ENCODE measurements around the gene BANK1.
"Not testable (repeated sequence)": the region's sequence is repeated elsewhere in the genome, so short reads cannot be mapped to it uniquely, and the experiment has no call there.

Gene BANK1

GRCh38 chr4:101886826-101887225 is 96.3 kb downstream of the BANK1 start:
- no peak for DNase-seq (ENCODE audit: low read depth, low spot score)

- no peak for DNase-seq (ENCODE audit: low read depth, low spot score)
Observed at GRCh38 chr4:101888472-101888871, 97.9 kb downstream of the BANK1 start.

DNA sequence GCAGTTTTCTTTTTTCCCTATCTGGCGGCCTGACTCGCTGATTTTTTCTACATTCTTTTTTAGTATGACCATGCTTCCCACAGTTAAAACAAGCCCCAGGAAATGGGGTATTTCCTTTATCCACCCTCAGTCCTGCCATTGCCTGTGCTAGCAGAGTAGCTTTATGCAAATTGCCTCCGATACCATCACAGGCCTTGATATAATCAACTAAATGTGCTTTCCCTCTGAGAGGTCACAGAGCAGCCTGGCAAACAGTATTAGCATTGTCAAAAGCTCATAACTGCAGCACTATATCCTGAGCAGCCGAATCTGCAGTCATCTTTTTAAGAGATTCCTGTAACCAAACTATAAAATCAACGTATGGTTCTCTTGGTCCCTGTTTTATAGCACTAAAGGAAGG is 115.0 kb downstream of the BANK1 start:
- not testable (repeated sequence) for DNase-seq (ENCODE audit: low read depth, low spot score)

DNA sequence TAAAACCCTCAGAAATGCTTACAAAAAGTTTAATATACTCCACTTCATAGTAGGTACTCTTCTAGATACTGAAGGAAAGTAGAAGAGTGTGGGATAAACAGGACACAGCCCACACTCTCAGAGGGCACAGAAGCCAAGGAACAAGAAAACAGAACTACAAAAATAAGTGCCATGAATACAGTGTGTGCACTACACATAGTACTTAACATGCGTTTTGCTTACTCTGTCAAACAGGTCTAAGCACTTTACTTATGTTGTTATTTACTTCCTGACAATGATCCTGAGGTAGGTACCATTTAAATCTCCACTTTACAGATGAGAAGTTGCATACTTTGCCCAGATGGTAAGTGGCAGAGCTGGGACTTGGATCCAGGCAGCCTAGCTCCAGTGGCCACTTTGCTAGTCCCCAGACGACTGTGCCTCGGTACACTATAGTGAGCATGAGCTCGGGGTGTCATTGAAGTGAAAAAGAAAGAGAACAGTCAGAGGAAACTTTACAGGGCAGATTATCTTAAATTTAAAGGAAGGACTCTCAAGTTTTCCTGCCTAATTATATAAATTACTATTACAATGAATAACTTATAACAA is 120.3 kb downstream of the BANK1 start:
- DNase-seq (ENCODE audit: low read depth, low spot score), result no peak

DNA sequence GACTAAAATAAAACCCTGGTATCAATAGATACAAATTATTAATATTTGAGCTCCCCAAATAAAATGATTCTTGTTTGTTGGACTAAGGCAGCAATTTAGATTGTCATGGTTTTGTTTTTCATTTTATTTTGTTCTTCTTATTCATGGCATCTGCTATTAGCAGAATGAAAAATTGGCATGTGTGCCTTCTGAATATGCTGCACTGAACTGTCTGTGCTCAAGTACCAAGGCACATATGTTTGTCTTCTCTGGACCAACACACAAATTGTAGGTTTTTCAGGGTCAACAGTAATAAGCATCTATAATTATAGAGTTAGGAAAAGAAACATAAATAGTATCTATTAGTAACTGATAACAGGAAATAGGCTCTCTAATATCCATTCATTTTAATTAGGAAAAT is 121.1 kb downstream of the BANK1 start:
- no peak for DNase-seq (ENCODE audit: low read depth, low spot score)

DNA sequence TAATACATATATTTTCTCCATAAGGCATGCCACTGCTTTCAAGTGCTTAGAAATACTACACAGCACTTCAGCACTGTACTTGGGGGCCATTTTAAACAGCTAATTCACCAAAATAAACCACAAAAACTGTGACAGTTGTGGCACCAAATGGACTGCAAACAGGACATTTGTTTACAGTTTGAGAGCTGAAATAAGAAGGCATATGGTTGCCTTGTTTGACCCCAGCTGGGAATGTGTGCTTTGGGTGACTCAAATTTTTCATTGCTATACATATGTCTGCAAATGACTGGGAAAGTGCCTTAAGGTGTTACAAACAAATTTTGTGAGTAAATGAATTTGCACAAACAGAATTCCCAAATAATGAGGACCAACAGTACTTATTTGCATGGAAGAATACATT is 124.2 kb downstream of the BANK1 start:
- DNase-seq (ENCODE audit: low read depth, low spot score), result no peak

DNA sequence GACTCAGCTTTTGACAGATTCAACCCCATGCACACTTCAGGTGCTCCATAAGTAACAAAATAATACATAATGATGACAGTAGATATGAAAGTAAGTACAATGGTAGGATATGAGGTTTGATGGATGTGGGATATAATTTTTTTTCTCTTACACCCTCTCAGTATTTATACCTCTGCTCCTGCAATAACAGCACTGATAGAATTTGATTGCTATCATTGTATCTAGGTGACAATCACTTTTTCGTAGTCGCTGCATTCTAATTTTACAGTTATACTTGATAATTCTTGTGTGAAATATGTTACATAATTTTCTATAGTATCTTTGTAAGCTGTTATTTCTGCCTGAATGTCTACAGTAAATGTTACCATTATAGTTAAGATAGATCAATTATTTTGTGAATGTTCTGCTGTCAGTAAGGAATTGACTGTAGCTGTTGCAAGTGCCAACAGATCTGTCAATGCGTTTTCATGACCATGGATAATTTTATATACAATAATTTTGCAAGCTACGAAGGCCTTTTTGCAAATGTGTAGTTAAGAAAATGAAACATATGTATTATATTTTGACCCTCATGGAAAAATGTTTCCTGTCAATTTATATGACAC is 128.9 kb downstream of the BANK1 start:
- no peak for DNase-seq (ENCODE audit: low read depth, low spot score)

- no peak for DNase-seq (ENCODE audit: low read depth, low spot score)
Observed at GRCh38 chr4:101921370-101921769, 130.8 kb downstream of the BANK1 start.

DNA sequence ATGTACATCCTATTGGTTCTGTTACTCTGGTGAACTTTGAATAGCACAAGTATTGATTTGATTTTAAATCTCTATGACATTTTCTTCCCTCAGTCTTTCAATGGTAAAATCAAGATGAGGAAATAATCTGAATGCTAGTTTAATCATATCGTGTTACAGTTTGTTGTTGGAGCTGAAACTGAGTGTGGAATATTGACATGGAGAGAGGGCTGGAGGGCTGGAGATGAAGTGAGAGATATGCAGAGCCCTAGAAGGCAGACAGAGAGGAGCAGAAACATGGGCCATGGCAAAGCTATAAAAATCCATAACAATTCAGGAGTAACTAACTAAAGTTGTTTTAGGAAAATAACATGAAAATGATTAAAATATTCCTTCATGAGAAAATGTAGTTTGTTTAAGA is 141.1 kb downstream of the BANK1 start:
- DNase-seq (ENCODE audit: low read depth, low spot score), result no peak

GRCh38 chr4:101933855-101934254 is 143.3 kb downstream of the BANK1 start:
- no peak for DNase-seq (ENCODE audit: low read depth, low spot score)

- DNase-seq (ENCODE audit: low read depth, low spot score), result no peak
Observed at GRCh38 chr4:101938836-101939235, 148.3 kb downstream of the BANK1 start.

- no peak for DNase-seq (ENCODE audit: low read depth, low spot score)
Observed at GRCh38 chr4:101941816-101942358, 151.4 kb downstream of the BANK1 start.

- DNase-seq (ENCODE audit: low read depth, low spot score), result no peak
Observed at GRCh38 chr4:101942891-101943290, 152.4 kb downstream of the BANK1 start.

DNA sequence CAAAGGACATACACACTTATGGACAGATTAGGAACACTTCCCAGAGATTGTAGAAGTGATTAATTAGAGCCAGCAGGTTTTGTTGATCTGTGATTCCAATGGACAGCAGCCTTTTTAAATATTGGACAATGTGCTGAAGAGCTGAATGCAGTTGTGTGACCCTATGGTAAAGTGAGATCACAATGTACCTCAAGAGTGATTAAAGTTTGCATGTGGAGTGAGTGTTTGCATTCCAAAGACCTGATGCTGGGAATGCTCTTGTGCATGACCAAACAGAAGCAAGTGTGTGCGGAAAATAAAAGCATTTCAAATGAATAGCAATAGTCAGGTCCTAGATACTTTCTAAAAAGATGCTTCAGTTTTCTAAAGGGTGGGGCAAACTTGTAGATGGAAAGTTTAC is 154.1 kb downstream of the BANK1 start:
- DNase-seq (ENCODE audit: low read depth, low spot score), result no peak

GRCh38 chr4:101948055-101948454 is 157.5 kb downstream of the BANK1 start:
- DNase-seq (ENCODE audit: low read depth, low spot score), result no peak

DNA sequence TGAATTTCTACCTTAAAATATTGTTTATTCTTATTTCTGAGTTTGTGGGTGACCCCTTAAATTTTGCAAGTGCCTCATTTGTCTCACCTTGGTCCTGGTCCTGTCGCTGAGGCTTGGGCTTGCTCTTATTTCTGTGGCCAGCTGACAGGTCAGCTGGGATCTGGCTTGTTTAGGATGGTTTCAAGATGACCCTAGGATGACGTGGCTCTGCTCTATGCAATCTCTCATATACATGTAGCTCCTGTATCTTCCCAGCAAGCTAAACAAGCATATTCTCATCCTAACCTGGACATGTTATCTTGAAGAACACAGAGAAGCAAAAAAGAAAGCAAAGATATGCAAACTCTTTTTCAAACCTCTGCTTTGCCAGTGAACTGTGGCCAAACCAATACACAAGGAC is 158.4 kb downstream of the BANK1 start:
- no peak for DNase-seq (ENCODE audit: low read depth, low spot score)

DNA sequence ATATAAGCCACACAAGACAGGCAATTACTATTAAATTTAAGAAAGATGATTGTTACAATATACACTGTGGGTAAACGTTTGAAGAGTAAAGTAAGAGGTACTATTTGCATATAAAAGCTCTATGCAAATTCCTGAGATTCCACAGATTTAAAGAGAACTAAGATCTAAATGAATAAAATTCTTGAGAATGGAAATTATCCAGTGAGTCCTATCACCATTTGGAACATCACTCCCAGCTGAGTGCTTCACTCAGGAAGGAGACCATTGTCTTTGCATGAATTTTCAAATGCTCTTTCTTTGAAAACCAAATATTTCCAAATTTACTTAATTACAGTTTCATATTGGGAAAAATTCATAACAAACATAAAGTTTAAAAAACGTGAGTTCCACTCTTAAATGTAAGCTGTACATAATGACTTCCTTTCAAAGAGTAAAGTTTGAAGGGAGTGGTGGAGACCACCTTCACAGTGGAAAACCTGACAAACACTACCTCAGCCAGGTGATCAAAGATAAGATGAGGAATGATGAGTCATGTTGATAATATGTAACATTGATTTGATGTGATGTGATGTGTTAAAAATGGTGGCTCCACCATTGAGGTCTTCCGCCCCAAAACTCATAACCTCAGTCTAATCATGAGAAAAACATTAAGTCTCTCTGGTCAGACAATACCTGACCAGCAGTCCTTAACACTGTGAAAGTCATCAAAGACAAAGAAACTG is 159.9 kb downstream of the BANK1 start:
- DNase-seq (ENCODE audit: low read depth, low spot score), result no peak

GRCh38 chr4:101952985-101953384 is 162.5 kb downstream of the BANK1 start:
- no peak for DNase-seq (ENCODE audit: low read depth, low spot score)

DNA sequence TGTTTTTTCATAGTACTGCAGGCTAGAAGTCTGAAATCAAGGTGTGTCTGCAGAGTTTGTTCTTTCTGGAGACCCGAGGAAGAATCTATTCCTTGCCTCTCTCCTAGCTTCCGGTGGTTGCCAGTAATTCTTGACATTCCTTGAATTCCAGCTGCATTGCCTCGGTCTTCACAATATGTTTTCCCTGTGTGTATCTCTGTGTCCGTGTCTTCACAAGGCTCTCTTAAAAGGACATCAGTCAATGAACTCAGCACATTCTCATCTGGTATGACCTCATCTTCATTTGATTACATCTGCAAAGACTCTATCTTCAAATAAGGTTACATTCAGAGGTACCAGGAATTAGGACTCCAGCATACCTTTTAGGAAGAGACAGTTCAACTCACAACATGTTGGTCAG is 163.4 kb downstream of the BANK1 start:
- DNase-seq (ENCODE audit: low read depth, low spot score), result no peak

GRCh38 chr4:101954351-101954750 is 163.8 kb downstream of the BANK1 start:
- DNase-seq (ENCODE audit: low read depth, low spot score), result no peak

- no peak for DNase-seq (ENCODE audit: low read depth, low spot score)
Observed at GRCh38 chr4:101954975-101955678, 164.6 kb downstream of the BANK1 start.

DNA sequence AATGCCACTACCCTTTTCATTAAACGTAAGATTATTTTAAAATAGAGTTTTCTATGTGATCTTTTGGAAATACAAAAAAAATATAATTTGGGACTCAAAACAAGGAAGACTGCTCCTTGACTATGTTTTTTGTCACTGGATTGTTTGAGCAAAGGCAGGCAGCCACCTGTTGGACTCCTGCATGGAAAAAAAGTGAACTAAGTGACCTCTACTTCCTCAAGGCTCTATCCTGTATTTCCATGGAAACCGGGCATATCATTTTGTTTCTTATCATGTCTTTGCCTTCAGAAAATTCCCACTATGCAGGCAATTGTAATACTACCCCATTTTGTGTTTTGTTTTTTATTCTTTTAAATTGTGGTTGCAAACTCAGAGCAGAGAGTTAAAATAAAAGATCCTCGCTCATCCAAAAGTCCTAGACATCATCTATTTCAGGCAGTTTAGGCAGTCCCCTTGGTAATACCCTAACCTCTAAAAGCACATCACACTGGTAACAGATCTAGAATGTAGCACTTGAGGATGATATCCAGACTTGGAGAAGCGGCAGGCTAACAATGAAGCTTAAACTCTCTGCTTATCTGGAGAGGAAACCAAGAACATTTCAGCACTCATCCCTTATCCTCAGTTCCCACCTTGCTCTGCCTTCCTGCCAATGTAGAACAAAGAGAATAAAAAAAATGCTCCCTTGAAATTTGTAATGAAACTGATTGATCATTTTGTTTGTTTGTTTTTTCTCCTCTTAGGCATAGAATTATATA is 165.7 kb downstream of the BANK1 start:
- DNase-seq (ENCODE audit: low read depth, low spot score), result no peak
